ENCODE measurements around the gene RND3.

Gene RND3

GRCh38 chr2:150424406-150424805, 63.1 kb downstream of the RND3 start:
- in situ Hi-C loops (cut with MboI; ENCODE audit: low pct_unique_long_range_greater_than_20kb, low sequenced_read_pairs, unreplicated experiment), result no loop called here

GRCh38 chr2:150421126-150421651, 66.3 kb downstream of the RND3 start:
- TF ChIP-seq CTCF (IDR thresholded peaks at IDR 0.05; ENCODE audit: extremely low read depth, insufficient read depth, missing control alignments), result no peak
- in situ Hi-C loops (cut with MboI; ENCODE audit: low pct_unique_long_range_greater_than_20kb, low sequenced_read_pairs, unreplicated experiment), result no loop called here
- DNase-seq (ENCODE audit: low spot score), result no peak

More at GRCh38 chr2:150424406-150424805, 63.1 kb downstream of the RND3 start:
- no peak for TF ChIP-seq CTCF (IDR thresholded peaks at IDR 0.05; ENCODE audit: extremely low read depth, insufficient read depth, missing control alignments)
- no peak for DNase-seq (ENCODE audit: low spot score)

GRCh38 chr2:150418916-150419315, 68.6 kb downstream of the RND3 start:
- in situ Hi-C loops (cut with MboI; ENCODE audit: low pct_unique_long_range_greater_than_20kb, low sequenced_read_pairs, unreplicated experiment), result no loop called here
- TF ChIP-seq CTCF (IDR thresholded peaks at IDR 0.05; ENCODE audit: extremely low read depth, insufficient read depth, missing control alignments), result no peak
- DNase-seq (ENCODE audit: low spot score), result no peak

Measured in GM13977 (cell line).